Fibroblast of skin of scalp (primary cell): ENCODE data around the gene PKP4.

ENCODE experiments used
- DNase-seq: peaks from one replicate; pipeline ENCODE4 v3.0.0-alpha.2; 2013

The PKP4 gene

GRCh38 chr2:158499383-158499782, 42.6 kb downstream of the PKP4 start:
- DNase-seq = no peak

GRCh38 chr2:158500333-158500732, 43.6 kb downstream of the PKP4 start:
- no peak for DNase-seq

- no peak for DNase-seq
These were observed 44.5 kb downstream of the PKP4 start for GRCh38 chr2:158501301-158501700.

- peak; percentile 97 for DNase-seq
These were observed 46.2 kb downstream of the PKP4 start for GRCh38 chr2:158502974-158503373.

GRCh38 chr2:158504088-158504487, 47.3 kb downstream of the PKP4 start:
- DNase-seq = no peak

GRCh38 chr2:158505448-158505934, 48.7 kb downstream of the PKP4 start:
- DNase-seq = no peak

GRCh38 chr2:158507141-158507540, 50.4 kb downstream of the PKP4 start:
- no peak for DNase-seq

GRCh38 chr2:158507679-158508078, 50.9 kb downstream of the PKP4 start:
- no peak for DNase-seq

- DNase-seq = peak; percentile 47
These were observed 53.4 kb downstream of the PKP4 start for GRCh38 chr2:158509928-158510797.

GRCh38 chr2:158510887-158511286, 54.1 kb downstream of the PKP4 start:
- no peak for DNase-seq

- DNase-seq = peak; percentile 29
These were observed 55.0 kb downstream of the PKP4 start for GRCh38 chr2:158511706-158512105.

- no peak for DNase-seq
These were observed 55.6 kb downstream of the PKP4 start for GRCh38 chr2:158512323-158512722.

GRCh38 chr2:158513841-158514240, 57.1 kb downstream of the PKP4 start:
- no peak for DNase-seq

- DNase-seq = no peak
These were observed 61.3 kb downstream of the PKP4 start for GRCh38 chr2:158518084-158518483.

- no peak for DNase-seq
These were observed 62.7 kb downstream of the PKP4 start for GRCh38 chr2:158519481-158519880.

- peak; percentile 64 for DNase-seq
These were observed 72.9 kb downstream of the PKP4 start for GRCh38 chr2:158529379-158530259.

- DNase-seq = no peak
These were observed 74.1 kb downstream of the PKP4 start for GRCh38 chr2:158530829-158531228.

- no peak for DNase-seq
These were observed 76.3 kb downstream of the PKP4 start for GRCh38 chr2:158533009-158533408.

GRCh38 chr2:158539176-158540005, 82.6 kb downstream of the PKP4 start:
- peak; percentile 62 for DNase-seq

- no peak for DNase-seq
These were observed 85.8 kb downstream of the PKP4 start for GRCh38 chr2:158542577-158542976.

GRCh38 chr2:158543957-158544356, 87.2 kb downstream of the PKP4 start:
- DNase-seq = no peak

- no peak for DNase-seq
These were observed 88.2 kb downstream of the PKP4 start for GRCh38 chr2:158544998-158545397.
